ENCODE data around the gene IQGAP2.

DNA sequence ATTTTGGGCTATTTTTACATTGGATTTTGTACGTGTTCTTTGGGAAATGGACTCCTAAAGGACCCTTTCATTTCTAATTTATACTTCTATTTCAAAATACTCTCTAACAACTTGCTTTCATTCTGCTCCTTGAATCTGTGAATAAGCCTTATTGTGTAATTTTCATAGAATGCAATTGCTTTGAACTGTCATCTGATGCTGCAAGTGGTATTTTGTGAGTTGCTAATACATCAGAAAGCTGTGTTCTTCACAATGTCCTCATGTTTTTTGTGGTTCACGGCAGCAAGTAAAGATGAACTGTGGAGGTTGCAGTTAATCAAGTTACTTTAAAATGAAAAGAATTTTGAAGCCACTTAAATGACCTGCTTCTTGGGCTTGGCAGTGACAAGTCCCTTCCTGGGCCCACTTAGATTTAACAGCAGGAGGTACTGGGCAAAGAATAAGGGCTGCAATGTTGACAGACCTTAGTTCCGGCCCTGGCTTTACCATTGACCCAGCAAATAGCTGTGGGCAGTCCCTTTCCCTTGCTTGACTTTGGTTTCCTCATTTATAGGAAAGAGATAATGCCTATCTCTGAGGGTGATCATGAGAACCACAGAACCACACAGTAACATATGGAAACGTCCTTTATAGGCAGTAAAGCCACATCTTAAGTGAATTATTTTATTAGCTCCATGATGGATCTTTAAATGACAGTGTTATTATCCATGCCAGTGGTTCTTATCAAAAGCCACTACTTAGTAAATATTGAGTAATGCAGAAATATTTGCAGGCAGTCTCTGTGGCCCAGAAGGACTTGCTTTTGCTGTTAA is 54.8 kb downstream of the IQGAP2 start:
- TF ChIP-seq, protein P1, sequence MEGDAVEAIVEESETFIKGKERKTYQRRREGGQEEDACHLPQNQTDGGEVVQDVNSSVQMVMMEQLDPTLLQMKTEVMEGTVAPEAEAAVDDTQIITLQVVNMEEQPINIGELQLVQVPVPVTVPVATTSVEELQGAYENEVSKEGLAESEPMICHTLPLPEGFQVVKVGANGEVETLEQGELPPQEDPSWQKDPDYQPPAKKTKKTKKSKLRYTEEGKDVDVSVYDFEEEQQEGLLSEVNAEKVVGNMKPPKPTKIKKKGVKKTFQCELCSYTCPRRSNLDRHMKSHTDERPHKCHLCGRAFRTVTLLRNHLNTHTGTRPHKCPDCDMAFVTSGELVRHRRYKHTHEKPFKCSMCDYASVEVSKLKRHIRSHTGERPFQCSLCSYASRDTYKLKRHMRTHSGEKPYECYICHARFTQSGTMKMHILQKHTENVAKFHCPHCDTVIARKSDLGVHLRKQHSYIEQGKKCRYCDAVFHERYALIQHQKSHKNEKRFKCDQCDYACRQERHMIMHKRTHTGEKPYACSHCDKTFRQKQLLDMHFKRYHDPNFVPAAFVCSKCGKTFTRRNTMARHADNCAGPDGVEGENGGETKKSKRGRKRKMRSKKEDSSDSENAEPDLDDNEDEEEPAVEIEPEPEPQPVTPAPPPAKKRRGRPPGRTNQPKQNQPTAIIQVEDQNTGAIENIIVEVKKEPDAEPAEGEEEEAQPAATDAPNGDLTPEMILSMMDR (IDR thresholded peaks at IDR 0.05; ENCODE audit: insufficient read depth, low read length, poor library complexity, severe bottlenecking): no peak
- TF ChIP-seq EZH2phosphoT487 (conservative IDR thresholded peaks at IDR 0.05; ENCODE audit: low read length): no peak

All from SU-DHL-6 (cell line).